Kidney glomerular epithelial cell (primary cell): ENCODE data around the gene CLDN9.

ENCODE experiments used
- DNase-seq: peaks from one replicate; lab custom pipeline; 2025; lab: John Stamatoyannopoulos, UW

The CLDN9 gene

DNA sequence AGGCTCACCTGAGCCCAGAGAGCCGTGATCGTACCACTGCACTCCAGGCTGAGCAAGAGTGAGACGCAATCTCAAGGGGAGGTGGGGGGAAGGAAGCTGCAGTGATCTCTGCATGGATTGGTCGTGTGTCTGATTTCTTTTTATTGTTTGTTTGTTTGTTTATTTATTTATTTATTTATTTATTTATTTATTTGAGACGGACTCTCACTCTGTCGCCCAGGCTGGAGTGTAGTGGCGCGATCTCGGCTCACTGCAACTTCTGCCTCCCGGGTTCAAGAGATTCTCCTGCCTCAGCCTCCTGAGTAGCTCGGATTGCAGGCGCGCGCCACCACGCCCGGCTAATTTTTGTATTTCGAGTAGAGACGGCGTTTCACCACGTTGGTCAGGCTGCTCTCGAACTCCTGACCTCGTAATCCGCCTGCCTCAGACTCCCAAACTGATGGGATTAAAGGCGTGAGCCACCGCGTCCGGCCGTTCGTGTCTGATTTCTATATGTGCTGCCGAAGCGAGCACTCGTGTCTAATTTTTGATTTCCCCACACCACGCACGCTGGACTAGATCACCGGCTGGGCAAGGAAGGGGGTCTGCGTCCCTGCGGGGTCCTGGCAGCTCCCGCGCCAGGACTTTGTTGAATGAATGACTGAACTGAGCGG lies 7.0 kb downstream of the CLDN9 start:
- no peak for DNase-seq

DNA sequence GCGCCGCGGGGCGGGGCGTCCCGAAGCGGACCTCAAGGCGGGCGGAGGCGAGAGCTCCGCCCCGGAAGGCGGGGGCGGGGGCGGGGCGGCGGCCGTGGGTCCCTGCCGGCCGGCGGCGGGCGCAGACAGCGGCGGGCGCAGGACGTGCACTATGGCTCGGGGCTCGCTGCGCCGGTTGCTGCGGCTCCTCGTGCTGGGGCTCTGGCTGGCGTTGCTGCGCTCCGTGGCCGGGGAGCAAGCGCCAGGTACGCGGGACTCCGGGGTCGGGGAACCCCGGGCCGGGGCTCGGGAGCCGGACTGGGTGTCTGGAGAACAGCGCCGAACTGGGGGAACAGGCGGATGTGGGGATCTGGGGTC lies 7.5 kb downstream of the CLDN9 start, which contains the start of gene TNFRSF12A:
Gene TNFRSF12A, plus strand, starts transcription at position 122 of the 357 bp plus-strand sequence. Its CDS starts 30 bp downstream, at position 152.
- peak; percentile 43 for DNase-seq

DNA sequence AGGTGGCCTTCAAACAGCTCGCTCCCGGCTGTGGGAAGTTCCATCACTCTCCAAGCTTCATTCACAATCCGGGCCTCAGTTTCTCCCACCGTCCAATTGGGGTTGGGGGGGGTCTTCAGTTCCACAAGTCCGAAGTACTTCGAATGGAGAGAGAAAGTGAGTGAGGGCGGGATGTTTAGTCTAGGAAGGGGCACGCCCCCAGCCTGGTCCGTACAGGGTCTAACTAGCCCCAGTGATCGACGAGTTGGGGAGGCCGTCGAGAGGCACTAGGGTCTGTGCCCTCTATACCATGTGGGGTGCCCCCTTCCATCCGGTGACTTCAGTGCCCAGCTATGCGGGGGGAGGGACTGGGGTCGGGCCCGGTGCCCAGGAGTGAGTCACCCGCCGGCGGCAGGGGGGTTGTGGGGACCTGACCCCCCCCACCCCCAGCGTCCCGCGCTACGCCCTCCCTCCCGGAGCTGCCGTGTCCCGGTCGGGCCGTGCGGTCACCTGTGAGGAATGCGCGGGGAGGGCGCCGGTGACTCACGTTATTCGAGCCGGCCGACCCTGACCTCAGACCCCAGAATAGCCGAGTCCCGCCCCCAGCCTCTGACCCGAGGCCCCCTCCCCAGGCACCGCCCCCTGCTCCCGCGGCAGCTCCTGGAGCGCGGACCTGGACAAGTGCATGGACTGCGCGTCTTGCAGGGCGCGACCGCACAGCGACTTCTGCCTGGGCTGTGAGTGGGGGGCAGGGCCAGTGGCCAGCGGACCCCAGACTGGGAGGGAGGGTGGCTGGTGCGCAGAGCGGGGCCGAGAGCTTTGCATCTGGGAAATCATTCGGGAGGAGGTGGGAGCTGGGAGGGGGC lies 8.1 kb downstream of the CLDN9 start:
- peak; percentile 89 for DNase-seq

DNA sequence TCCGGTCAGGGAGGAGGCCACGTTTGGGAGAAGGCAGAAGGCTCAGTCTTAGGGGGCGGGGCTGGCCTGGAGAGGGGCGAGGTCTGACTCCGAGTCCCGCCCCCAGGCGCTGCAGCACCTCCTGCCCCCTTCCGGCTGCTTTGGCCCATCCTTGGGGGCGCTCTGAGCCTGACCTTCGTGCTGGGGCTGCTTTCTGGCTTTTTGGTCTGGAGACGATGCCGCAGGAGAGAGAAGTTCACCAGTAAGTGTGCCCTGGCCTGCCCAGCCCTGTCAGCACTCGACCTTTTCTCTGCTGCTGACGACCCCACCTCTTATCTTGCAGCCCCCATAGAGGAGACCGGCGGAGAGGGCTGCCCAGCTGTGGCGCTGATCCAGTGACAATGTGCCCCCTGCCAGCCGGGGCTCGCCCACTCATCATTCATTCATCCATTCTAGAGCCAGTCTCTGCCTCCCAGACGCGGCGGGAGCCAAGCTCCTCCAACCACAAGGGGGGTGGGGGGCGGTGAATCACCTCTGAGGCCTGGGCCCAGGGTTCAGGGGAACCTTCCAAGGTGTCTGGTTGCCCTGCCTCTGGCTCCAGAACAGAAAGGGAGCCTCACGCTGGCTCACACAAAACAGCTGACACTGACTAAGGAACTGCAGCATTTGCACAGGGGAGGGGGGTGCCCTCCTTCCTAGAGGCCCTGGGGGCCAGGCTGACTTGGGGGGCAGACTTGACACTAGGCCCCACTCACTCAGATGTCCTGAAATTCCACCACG lies 8.9 kb downstream of the CLDN9 start:
- DNase-seq, result peak; percentile 91

DNA sequence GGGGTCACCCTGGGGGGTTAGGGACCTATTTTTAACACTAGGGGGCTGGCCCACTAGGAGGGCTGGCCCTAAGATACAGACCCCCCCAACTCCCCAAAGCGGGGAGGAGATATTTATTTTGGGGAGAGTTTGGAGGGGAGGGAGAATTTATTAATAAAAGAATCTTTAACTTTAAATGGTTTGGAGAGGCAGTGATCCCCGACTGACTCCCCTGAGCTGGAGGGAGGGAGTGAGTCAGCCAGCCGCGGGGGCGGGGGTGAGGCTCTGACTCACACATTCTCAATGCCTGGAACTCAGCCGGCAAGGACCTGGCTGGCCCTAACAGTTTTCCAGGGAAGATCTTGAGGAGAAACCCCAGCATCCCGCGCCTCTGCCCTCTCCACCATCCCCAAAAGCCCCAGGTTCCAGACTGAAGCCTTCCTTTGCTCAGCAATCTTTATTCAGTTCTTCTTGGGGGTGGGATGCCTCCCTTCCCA lies 9.5 kb downstream of the CLDN9 start:
- peak; percentile 94 for DNase-seq

DNA sequence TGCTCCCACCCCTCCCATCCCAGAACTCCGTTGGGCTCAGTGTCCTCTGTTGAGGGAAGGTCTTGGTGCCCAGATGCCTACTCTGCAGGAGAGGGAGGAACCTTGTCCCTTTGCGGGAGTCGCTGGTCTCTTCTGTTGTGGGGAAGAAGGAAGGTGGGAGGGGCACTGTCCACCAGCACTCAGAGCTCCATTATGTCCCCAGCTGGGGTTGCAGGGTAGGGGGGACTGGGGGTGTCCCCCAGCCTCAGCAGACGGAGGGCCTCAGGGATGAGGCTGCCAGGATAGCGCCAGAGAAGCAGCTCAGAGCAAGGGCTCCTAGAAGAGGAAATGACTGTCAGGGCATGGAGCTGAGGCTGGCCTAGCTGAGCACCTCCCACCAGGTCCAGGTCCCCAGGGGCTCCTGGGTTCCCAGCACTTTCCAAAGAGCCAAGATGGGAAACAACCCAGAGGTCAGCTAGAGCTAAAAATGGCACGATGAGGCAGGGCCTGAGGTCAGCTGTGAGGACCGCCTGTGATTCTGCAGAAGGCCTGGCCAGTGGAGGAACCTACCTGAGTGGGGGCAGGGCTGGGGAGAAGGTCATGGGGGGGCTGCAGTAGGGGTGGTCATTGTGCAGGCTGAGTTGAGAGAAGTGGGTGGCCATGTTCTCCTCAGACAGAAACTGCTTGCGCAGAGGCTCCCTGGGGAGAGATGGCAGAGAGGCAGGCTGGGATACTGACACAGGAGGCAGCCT lies 10.1 kb downstream of the CLDN9 start:
- DNase-seq, result no peak

DNA sequence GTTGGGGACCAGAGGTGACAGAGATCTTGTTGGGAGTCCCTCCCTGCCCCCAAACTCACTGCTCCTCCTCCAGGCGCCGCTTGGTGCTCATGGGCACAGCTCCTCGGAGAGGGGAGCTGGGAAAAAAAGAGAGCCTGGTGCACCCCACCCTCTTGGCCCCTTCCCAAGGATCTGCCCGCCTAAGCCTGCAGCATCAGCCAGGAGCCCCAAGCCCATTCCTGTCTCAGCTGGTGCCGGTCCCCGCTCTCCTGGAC lies 10.6 kb downstream of the CLDN9 start:
- DNase-seq, result peak; percentile 93

DNA sequence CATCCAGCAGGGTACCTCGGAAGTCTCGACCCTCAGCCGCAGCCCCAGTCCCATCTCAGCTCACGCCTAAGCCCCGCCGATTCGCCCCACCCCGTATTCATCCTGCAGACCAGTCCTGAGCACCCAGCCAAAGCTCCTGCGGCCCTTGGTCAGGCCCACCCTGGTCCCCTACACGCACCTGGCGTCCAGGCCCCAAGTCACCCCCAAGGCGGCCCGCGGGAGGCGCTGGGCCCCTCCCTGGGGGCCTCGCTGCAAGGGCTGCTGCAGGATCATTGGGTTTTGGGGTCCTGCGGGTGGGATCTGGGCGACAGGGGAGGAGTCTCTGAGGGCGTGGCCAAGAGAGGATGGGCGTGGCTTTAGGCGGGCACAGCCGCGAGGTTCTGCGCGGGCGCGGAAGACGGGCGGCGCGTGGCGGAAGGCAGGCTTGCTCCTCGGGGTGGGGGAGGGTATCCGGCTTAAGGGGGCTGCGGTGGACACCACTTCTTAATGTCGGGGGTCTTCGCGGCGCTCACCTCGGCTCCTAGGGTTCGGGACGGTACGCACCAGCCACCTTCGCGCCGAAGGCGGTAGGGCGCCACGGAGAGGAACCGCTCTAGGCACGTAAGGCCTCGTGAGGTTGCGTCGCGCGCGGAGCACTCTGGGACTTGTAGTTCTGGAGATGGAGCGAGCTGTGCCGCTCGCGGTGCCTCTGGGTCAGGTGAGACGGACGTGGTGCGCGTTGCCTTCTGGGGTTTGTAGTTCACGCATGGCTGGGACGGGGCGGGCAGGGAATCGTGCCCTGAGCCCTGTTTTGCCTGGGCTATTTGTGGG lies 11.2 kb downstream of the CLDN9 start, which contains the start of the genes HCFC1R1 and THOC6:
Gene HCFC1R1, minus strand, starts transcription at position 274 of the 810 bp plus-strand sequence. Its CDS starts 1 bp downstream, at position 273.
Gene THOC6, plus strand, starts transcription at position 367 of the 810 bp plus-strand sequence. Its CDS starts 292 bp downstream, at position 659.
- peak; percentile 98 for DNase-seq

DNA sequence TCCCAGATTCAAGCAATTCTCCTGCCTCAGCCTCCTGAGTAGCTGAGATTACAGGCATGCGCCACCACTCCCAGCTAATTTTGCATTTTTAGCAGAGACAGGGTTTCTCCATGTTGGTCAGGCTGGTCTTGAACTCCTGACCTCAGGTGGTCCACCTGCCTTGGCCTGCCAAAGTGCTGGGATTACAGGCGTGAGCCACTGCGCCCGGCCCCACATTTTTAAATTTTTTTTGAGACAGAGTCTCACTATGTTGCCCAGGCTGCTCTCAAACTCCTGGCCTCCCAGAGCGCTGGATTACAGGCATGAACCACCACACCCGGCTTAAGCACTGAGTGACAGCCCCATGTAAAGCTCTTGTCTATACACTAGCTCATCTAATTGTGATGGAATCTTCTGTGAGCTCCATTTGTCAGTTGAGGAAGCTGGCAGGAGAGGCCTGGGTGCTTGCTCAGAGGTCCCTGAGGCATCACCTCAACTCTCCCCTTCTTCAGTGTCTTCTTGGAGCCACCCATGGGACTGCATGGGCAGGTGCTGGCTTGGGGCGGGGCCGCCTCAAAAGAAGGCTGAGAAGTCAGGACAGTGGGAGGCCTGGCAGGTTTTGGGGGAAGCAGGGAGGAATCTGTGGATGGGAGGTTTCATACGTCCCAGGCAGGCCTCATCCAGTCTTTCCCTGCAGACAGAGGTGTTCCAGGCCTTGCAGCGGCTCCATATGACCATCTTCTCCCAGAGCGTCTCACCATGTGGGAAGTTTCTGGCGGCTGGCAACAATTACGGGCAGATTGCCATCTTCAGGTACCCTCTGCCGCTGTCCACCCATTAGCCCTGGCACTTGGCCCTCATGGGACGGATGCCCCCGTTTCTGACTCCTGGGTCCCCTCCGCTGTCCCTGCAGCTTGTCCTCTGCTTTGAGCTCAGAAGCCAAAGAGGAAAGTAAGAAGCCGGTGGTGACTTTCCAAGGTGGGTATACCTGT lies 12.6 kb downstream of the CLDN9 start:
- DNase-seq, result no peak

DNA sequence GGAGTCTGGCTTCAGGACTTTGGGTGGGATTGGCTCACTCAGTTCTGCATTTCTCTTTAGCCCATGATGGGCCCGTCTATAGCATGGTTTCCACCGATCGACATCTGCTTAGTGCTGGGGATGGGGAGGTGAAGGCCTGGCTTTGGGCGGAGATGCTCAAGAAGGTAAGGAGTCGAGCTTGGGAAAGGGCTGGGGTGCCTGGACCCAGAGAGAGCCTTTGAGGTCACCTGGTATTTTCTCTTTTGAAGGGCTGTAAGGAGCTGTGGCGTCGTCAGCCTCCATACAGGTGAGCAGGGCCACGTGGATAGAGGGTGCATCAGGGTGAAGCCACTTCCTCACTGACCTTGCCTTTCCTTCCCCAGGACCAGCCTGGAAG lies 13.3 kb downstream of the CLDN9 start:
- DNase-seq, result no peak

DNA sequence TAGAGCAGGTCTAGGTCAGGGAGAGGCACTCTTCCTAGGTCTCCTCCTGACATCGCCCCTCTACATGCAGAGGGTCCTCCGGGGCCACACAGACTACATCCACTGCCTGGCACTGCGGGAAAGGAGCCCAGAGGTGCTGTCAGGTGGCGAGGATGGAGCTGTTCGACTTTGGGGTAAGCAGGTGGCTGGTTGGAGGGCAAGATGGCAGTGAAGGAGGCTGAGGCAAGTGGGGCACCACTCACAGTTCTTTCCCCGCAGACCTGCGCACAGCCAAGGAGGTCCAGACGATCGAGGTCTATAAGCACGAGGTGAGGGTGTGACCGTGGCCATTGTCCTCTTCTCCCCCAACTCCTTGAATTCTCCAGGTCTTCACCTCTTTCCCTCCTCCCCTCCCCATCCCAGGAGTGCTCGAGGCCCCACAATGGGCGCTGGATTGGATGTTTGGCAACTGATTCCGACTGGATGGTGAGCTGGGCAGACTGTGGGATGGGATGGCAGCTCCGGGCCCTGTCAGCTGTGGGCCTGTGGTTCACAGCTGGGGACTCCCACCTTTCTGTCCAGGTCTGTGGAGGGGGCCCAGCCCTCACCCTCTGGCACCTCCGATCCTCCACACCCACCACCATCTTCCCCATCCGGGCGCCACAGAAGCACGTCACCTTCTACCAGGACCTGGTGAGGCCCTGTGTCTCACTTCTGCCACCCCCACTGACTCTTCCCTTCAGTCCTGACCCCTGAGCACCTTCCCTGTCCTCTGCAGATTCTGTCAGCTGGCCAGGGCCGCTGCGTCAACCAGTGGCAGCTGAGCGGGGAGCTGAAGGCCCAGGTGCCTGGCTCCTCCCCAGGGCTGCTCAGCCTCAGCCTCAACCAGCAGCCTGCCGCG lies 14.1 kb downstream of the CLDN9 start:
- no peak for DNase-seq

DNA sequence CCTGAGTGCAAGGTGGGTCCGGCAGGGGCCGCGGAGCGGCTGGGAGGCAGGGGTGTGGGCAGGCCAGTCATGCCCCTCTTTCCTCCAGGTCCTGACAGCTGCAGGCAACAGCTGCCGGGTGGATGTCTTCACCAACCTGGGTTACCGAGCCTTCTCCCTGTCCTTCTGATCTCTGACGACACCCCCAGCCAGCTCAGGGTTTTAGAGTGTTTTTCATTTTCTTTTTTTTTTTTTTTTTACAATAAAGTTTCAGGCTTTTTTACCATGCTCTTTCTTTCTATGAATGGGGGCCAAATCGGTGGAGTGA lies 14.7 kb downstream of the CLDN9 start:
- DNase-seq, result no peak

DNA sequence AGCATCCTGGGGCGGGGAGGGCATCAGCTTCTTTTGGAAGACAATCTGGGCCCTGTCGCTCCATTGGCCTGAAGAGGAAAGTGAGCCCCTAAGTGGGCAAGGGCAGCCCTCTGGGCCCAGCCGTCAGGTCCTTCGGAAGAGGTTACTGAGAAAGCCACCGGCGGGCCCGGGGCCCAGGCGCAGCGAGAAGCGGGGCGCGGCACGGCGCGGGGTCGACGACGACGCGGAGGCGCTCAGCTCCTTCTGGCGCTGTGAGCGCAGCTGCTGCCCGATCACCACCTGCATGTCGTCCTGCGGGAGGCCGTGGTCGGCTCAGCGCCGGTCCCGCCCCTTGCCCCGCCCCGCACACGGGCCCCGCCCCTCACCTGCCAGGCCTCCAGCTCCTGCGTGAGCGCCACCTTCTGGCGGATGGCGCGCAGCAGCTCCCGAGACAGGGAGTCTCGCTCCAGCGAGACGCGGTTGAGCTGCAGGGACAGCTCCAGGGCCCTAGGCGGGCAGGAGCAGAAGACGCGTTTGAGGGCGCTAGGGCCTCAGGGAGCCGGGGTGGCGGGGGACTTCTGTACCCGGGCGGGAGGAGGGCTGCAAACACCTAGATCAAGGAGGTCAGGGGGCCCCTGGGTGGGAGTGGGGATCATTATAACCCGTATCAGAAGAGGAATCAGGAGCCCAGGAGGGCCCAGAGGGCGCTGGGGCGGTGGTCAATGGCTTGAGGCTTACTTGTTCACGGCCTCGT lies 15.4 kb downstream of the CLDN9 start:
- DNase-seq, result peak; percentile 43

DNA sequence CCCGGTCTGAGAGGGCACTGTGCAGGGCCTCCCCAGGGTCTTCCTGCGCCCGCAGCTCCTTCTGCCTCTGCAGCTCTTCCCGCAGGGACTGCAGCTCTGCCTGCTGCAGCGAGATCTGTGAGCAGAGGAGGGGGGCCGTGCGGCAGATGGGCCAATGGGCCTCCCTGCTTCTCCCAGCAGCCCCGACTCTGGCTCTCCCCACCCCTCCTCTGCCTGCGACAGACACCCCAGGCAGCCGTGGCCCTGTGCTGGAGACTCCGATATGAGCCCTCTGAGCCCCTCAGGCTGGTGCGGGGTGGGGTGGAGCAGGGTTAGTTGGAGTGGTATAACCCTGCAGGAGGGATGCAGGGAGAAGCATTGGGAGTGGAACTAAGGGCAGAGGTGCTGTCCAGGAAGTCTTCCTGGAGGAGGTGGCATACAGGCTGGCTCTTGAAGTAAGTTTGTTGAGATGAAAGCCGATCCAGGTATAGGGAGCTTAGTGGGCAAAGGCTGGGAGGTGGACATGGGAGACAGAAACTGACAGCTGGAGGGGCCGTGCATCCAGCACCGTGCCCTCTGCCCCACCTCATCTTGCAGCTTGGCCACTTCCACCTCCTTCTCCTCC lies 16.1 kb downstream of the CLDN9 start:
- DNase-seq, result no peak

DNA sequence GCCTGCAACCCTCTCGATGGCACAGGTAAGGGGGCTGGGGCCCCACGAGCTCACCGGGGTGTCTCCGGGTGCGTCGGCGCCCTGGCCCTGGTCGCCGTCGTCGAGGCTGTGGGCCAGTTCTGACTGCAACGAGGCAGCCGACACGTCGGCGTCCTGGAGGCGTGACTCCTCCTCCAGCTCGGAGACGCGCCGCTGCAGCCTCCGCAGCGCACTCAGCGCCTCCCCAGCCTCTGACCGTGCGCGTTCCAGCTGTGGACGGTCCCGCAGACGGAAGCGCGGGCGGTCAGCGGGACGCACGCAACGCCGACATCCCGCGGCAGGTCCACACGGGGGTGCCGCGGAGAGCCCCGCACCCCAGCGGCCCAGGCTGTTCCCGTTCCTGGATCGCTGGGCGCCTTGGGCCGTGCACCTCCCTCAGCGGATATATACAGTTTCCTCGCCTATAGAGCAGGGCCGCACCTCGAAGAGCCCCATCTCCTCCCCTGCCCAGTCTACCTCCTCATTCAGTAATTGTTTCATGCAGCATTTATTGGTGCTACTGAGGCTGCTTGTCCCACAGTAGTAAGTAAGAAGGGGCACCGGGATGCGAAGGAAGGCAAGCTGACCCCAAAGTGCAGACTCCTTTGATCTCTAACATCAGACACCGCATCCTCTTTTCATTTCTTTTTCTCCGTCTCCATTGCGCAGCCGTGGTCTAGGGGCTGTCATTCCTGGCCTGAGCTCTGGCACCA lies 16.9 kb downstream of the CLDN9 start:
- no peak for DNase-seq

DNA sequence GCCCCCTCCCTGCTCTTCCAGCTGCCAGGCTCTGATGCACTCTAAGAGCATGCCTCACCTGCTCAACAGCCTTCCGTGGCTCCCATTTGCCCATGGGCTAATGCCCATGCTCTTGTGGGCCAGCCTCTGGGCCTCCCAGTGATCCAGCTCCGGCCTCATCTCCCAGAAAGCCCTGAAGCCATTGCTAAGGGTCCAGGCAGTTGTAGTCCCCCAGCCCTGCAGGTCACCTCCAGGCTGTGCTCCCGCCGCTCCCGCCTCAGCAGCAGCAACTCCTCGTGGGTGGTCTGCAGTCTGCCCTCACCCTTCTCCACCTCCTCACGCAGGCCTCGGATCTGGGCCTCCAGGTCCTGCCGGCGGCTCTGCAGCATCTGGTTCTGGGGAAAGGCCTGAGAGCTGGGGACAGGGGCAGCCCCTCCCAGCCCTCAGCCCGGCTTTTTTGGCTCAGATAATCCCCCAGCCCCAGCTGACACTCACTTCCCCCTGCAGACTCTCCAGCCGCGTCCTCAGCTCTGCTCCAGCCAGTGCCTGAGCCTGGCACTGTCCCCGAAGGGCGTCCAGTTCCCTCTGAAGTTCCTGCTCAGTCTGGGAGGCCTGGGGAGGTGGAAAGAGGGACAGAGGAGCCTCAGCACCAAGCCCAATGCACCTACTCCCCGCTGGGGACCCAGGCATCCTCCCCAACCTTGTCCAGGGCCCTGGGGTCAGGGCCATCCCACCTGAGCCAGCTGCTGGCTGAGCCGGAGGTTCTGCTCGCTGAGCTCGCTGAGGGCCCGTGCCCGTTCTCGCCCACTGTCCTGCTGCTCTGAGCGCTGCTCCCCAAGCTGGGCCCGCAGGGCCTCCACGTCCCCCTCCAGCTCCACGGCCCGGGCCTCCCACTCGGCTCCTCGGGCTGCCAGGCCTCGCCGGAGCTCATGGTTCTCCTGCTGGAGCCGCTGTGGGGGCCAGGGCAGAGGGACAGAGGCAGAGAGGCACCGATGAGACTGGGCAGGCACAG lies 17.8 kb downstream of the CLDN9 start:
- DNase-seq, result no peak
